Measurements from ENCODE around the gene NR1H4.
"Not testable (repeated sequence)": the region's sequence is repeated elsewhere in the genome, so short reads cannot be mapped to it uniquely, and the experiment has no call there.

The NR1H4 gene

DNA sequence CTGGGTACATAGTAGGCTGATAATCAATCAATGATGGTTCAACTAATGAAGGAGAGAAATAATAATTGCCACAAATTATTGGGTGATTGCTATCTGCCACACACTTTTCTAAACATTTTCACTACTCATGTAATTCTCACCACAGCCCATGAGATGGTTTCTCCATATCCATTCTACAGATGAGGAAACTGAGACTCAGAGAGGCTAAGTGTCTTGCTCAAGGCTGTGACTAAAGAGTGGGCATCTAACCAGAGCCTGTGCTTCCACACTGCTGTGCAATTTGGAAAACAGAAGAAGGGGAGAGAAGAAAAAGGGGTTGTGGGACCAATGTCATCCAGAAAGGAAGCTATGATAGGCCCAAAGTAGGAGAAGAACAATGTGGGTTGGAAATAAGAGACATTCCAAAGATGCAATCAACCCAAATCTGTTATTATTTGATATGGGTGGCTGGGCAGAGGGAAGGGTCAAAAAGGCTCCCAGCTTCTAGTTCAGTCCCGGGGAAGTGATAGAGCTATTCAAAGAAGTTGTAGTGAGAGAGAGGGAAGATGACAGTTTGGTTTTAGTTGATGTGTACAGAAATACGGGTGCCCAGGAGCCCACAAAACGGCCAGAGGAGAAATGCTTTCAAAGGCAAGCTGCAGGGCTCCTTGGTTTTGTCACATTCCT lies 483 bp upstream of the NR1H4 start:
- no peak for DNase-seq (ENCODE audit: low spot score)

DNA sequence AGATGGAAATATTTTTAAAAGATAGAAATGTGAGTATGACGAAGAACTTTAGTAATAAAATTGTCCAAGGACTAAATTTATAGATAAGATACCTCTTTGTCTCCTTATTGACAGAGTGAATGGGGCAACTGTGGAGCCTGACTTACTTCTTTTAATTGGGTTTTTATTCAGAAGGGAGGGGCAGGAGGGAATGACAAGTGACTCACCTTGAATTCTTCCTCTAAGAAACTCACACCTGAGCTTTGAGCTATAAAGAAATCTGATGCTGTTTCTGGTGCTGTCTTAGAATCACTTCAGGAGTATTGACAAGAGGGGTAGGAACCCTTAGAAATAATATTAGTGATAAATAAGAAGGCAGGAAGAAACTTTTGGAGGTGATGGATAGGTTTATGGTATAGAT lies 951 bp downstream of the NR1H4 start:
- DNase-seq (ENCODE audit: low spot score): no peak

DNA sequence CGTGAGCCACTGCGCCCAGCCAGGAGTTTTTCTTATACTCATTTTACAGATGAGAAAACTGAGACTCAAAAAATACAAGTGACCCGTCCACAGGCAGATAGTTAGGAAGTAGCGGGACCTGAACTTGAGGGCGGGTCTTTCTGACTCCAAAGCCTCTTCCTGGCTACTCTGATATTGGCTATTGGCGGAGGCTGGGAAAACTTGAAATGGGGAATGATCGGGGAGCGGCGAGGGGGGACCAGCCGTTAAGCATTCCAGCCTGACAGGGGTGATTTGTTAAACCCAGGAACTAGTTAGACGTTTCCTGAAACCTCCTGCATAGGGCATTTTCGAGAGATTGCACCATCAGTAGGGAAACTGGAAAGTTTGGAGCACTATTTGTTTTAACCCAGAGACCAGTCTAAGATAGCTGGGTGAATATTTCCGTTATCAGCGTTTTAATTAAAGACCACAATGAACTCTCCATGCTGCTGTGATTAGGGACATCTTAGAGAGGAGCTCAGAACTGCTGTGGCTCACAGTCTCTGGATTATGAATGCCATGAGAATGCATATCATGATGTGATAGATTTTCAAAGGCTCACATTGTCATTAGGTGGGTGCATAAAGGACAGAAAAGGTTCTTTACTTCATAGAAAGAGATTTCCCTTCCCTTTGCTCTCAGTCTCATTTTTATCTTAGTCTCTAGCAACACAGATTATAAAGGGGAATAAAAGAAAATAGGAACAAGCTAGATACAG lies 2.5 kb downstream of the NR1H4 start:
- no peak for DNase-seq (ENCODE audit: low spot score)

DNA sequence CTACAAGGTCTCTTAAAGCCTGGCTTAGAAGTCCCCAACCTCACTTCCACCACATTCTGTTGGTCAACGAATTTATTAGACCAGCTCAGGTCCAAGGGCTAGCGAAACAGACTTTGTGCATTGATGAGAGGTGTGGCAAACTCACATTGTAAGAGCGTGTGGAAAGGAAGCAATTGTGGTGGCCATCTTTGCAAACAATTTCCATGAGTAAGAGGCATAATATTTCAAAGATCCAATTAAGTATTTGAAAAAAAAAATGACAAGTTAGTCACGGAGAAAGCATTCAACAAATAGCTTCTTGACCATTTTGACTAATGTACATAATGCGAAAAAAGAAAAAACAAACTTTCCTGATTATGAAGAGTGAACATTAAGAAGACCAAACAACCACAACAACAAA lies 7.4 kb downstream of the NR1H4 start:
- DNase-seq (ENCODE audit: low spot score): no peak

DNA sequence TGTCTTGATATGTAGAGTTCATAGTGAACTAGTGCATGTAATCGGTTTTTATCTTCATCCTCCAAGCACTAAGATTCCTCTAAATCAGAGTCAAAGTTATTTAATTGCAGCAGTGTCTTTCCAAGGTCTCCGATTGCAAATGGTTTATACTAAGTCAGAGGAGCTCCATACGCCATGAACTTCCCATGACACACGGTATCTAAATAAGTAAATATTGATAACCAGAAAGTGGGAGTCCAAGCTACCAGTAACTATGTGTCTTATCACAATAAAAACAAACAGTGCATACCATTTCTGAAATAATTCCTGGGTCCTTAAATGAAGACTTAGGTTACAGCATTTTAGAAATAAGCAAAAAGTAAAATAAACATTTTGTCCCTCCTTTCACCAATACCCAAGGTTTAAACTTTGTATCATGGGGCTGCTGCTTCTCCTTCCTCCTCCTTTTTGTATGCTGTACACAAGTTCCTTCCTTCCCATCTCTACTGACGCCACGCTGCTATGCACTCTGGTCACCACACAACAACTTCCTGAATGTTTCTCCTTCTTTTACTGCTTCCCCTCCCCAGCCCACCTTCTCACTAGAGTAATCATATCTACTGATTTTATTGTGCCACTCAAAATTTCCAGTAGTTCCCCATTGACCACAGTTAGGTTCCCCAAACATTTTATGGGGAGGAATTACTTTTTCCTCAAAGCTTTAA lies 10.7 kb downstream of the NR1H4 start:
- DNase-seq (ENCODE audit: low spot score): no peak

DNA sequence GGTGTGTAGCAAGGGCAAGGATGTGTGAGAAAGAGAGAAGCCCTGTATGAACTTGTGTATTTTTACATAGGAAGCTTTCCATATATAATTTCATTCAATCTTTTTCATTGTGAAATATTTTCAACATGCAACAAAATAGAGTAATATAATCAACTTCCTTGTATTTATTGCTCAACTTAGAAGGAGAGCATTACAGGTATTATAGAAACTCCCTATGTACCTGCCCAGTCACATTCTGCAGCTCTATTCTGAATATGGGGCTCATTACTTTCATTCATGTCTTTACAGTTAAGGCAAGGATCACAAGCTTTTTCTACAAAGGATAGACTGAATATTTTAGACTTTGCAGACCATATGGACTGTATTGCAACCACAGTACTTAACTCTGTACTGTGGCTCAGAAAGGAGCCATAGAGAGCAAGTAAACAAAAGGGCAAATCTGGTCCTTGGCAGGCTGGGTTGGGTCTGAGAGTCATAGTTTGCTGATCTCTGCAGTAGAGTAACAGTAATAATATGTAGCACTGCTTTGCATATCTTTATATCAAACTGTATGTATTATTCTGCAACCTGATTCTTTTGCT lies 11.3 kb downstream of the NR1H4 start:
- no peak for DNase-seq (ENCODE audit: low spot score)

DNA sequence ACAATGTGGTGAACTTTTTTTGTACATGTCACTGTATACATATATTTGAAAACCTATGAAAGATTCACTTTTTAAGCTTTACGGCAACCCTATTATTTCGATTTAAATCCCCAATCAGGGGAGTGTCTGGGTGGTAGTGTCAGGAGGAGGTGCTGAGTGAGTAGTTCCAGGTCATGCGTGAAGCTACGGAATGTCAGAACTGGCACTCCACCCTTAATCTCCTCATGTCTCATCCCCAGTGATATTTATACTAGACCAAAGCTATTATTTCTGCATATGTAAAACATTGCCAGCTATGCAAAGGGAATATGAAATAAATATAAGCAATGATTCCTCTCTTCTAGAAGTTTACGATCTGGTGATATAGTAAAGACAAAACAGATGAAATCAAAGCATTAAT lies 12.3 kb downstream of the NR1H4 start:
- DNase-seq (ENCODE audit: low spot score): no peak

DNA sequence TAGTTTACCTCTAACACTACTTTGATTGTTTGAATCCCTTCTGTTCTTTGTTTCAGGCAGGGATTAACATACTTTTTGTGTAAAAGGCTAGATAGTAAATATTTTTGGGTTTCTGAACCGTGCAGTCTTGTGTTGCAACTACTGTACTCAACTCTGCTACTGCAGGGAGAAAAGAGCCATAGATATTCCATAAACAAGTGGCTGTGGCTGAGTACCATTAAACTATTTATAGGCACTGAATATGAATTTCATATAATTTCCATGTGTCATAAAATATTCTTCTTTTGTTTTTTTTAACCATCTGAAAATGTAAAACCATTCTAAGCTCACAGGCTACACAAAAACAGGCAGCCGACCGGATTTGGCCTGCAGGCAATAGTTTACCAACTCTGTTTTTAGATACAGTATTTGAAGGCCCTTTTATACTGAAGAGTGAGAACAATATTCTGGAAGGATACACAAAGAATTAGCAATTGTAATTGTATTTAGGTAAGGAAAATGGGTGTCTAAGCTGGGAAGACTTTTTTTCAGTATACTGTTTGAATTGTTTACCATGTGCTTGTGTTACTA lies 15.7 kb downstream of the NR1H4 start:
- no peak for DNase-seq (ENCODE audit: low spot score)

- no peak for DNase-seq (ENCODE audit: low spot score)
These were observed 16.4 kb downstream of the NR1H4 start for GRCh38 chr12:100490056-100490455.

DNA sequence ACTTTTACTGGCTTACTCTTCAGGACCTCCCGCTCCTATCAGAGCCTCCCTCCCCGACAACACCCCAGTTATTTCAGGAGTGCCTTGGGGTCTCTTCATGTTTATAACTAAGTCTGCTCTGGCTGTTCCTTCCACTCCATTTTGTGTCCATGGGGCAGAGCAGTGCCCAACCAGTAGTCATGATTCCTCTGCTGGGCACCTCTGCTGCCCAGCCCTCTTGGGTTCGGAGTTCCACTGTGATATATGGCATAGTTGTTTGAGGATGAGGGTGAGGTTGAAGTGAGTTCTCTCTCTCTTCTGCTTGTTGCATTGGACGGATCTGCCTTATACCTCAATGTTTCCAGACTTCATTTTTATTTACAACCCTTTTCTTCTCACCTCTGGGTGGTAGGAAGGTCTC lies 17.4 kb downstream of the NR1H4 start:
- DNase-seq (ENCODE audit: low spot score): no peak

GRCh38 chr12:100493396-100494012 lies 19.8 kb downstream of the NR1H4 start:
- no peak for DNase-seq (ENCODE audit: low spot score)

DNA sequence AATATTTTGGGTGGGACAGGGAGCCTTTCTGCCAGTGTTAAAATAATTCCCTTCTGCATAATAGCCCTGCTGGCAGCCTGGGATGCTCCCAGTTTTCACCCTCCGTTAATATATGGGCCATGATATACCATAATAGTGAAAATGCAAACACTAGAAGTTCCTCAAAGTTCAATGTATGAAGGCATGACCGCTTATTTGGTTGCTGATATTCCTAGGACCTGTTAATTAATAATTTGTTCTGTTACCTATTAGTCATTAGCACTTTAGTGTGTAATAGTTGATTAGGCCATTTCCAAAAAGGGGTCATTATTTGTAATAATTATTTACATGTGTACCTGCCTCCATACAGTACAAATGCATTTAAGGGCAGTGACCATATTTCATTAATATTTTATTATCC lies 20.4 kb downstream of the NR1H4 start:
- DNase-seq (ENCODE audit: low spot score): no peak

- no peak for DNase-seq (ENCODE audit: low spot score)
These were observed 20.9 kb downstream of the NR1H4 start for GRCh38 chr12:100494538-100494937.

DNA sequence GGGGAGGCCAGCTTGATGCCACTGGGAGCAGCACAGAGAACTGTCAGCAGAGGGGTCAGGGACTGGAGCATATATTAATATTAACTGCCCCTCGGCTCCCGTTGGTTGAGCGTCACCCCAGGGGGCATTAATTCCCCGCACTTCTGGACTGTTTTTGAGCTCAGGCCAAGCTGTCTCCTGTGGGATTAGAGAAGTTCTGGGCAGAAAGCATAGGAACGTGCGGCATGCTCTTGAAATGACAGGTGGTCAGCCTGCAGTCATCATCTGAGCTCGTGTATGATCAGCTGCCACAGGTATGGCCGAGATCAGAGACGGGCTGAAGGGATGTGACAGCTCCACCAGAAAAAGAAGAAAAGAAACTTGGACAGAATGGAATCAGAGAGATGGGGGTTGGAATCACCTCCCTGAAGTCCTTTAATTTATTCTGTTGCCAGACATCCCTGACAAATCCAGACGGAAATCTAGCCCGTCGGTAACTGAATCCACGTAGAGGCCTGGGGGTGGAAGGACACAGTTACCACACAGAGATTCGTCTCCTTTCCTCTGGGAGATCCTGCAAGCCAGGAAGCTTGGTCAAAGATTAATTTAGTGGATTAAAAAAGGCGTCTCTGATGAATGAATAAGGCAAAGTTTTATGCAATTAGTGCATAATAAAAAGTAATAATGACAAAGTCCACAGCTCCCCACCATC lies 23.6 kb downstream of the NR1H4 start:
- no peak for DNase-seq (ENCODE audit: low spot score)

DNA sequence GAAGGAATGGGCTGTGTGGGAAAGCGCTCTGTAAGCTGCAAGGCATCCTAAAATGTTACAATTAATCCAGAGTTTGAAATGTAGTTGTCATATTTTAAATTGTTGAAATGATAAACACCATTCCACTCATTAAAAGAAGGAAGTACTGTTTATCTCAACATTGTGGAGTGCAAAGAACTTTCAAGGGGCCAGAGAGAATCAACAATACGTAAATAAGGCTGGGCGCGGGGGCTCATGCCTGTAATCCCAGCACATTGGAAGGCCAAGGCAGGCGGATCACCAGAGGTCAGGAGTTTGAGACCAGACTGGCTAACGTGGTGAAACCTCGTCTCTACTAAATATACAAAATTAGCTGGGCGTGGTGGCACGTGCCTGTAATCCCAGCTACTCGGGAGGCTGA lies 24.5 kb downstream of the NR1H4 start:
- DNase-seq (ENCODE audit: low spot score): no peak

- DNase-seq (ENCODE audit: low spot score): no peak
These were observed 25.8 kb downstream of the NR1H4 start for GRCh38 chr12:100499416-100499815.

DNA sequence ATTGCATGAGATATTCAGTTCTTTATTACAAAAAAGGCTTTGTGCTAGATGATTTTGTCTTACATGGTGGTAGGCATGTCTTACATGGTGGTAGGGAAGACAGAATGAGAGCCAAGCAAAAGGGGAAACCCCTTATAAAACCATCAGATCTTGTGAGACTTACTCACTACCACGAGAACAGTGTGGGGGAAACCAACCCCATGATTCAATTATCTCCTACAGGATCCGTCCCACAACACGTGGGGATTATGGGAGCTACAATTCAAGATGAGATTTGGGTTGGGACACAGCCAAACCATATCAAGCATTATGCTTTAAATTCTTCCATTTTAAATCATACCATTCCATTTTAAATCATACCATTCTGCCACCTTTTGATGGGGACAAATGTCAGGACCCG lies 29.1 kb downstream of the NR1H4 start:
- not testable (repeated sequence) for DNase-seq (ENCODE audit: low spot score)

DNA sequence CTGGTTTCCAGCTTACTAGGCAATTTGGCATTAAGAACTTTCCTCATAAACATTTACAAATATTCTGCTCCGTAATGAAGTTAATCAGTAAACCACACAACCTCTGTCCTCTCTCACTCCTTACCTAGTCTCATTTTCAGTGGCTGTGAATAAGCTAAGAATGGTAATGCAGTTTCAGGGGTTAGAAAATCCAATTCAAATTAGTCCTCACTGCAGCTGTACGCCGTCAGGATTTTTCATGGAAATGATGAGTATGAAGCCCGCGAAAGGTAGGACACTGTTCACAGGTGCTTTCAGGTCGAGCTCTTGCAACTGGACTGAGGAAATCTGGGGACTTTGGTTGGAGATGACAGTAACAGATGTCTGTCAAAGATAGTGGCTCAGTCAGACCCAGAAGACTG lies 29.6 kb downstream of the NR1H4 start:
- DNase-seq (ENCODE audit: low spot score): no peak

GRCh38 chr12:100504804-100505203 lies 31.1 kb downstream of the NR1H4 start:
- no peak for DNase-seq (ENCODE audit: low spot score)

- peak; percentile 16 for DNase-seq (ENCODE audit: low spot score)
These were observed 35.1 kb downstream of the NR1H4 start for GRCh38 chr12:100508751-100509150.

DNA sequence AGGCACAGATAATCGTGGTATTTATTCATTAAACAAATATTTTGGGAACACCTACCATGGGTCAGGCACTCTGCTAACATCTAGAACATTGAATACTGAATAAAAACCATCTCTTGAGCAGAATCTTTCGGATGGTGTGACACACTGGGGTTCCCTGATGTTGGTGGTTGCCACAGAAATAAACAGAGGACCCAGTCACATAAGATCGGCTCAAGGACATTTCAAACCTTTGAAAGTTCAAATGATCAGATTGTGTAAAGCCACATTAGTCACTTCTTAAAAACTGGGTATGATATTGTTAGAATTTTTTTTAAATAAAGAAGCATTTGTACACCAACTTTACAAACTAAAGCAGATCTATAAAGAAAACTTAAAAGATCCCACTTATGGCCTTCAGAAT lies 39.0 kb downstream of the NR1H4 start:
- no peak for DNase-seq (ENCODE audit: low spot score)

- DNase-seq (ENCODE audit: low spot score): no peak
These were observed 42.3 kb downstream of the NR1H4 start for GRCh38 chr12:100515968-100516367.

All from Ammon's horn (tissue), 1 donor.